Stimulated activated CD8-positive, alpha-beta memory T cell treated with anti-CD3 and anti-CD28 coated beads, Interleukin-4, amount 100 ng/mL, for 48 hours (primary cell): ENCODE results near the gene PLN.

ENCODE experiments used
- DNase-seq: peaks from one replicate; pipeline ENCODE4 v3.0.0-alpha.2; 2020

PLN gene

GRCh38 chr6:118548136-118548535 is at the start of gene PLN:
Gene PLN (plus strand): TSS chr6:118548296. CDS start chr6:118558922, 10,626 bp downstream.
- DNase-seq: no peak

- no peak for DNase-seq
These were observed 47.7 kb upstream of the PLN start for GRCh38 chr6:118500130-118501015.

- DNase-seq: no peak
These were observed 47.0 kb upstream of the PLN start for GRCh38 chr6:118501099-118501498.

- no peak for DNase-seq
These were observed 46.3 kb upstream of the PLN start for GRCh38 chr6:118501765-118502164.

- no peak for DNase-seq
These were observed 45.9 kb upstream of the PLN start for GRCh38 chr6:118502169-118502568.

GRCh38 chr6:118504611-118505010 is 43.5 kb upstream of the PLN start:
- DNase-seq: no peak

- DNase-seq: no peak
These were observed 42.4 kb upstream of the PLN start for GRCh38 chr6:118505656-118506055.

- no peak for DNase-seq
These were observed 41.9 kb upstream of the PLN start for GRCh38 chr6:118506071-118506638.

- DNase-seq: no peak
These were observed 40.5 kb upstream of the PLN start for GRCh38 chr6:118507636-118508035.

- no peak for DNase-seq
These were observed 39.0 kb upstream of the PLN start for GRCh38 chr6:118509009-118509617.

- no peak for DNase-seq
These were observed 36.0 kb upstream of the PLN start for GRCh38 chr6:118511930-118512715.

- no peak for DNase-seq
These were observed 33.4 kb upstream of the PLN start for GRCh38 chr6:118514689-118515088.

GRCh38 chr6:118522422-118522821 is 25.7 kb upstream of the PLN start:
- no peak for DNase-seq

GRCh38 chr6:118523216-118523615 is 24.9 kb upstream of the PLN start:
- no peak for DNase-seq

- no peak for DNase-seq
These were observed 23.4 kb upstream of the PLN start for GRCh38 chr6:118524686-118525085.

GRCh38 chr6:118525913-118526780 is 21.9 kb upstream of the PLN start:
- DNase-seq: no peak

- no peak for DNase-seq
These were observed 20.0 kb upstream of the PLN start for GRCh38 chr6:118528129-118528528.

GRCh38 chr6:118529756-118530155 is 18.3 kb upstream of the PLN start:
- DNase-seq: no peak

- DNase-seq: no peak
These were observed 17.2 kb upstream of the PLN start for GRCh38 chr6:118530942-118531341.

- DNase-seq: no peak
These were observed 12.8 kb upstream of the PLN start for GRCh38 chr6:118535176-118535844.

GRCh38 chr6:118536478-118536877 is 11.6 kb upstream of the PLN start:
- DNase-seq: no peak

- DNase-seq: no peak
These were observed 10.5 kb upstream of the PLN start for GRCh38 chr6:118537574-118537973.
